NT2/D1 (cell line): ENCODE data around the gene PASK.

Source experiments
- SUZ12 ChIP-seq: IDR thresholded peaks from 2 replicates; pipeline ENCODE4 v1.6.1; 2011; ENCODE audit not compliant: insufficient read length, insufficient read depth; ENCODE audit errors: extremely low read depth
- YY1 ChIP-seq: IDR thresholded peaks from 2 replicates; pipeline ENCODE4 v1.6.1; 2011; ENCODE audit not compliant: insufficient read length, insufficient read depth
- ZNF274 ChIP-seq: IDR thresholded peaks from 2 replicates; pipeline ENCODE4 v1.6.1; 2011; ENCODE audit warnings: mild to moderate bottlenecking, low read depth, low read length

DNA sequence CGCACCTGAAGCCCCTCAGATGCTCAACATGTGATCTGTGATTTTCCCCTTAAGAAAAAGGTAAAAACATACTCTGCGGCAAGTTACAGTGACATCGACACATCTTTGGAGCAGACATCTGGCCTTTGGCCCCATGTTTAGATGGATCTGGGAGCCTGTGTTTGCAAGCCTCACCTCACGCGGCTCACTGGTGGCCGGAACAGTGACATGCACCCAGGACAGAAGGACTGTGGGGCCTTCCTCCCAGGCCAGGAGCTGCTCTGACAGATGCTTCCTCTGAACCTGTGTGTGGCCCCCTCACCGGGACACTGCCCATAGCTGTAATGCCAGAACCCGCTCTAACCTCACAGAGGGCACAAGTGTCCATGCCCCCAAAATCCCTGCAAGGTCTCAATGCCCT, 13.1 kb downstream of the PASK start:
- TF ChIP-seq ZNF274, result no peak
- TF ChIP-seq YY1, result no peak
- TF ChIP-seq SUZ12, result no peak
